Brain microvascular endothelial cell (primary cell): ENCODE measurements around the gene ADAM22.

Experiments
- DNase-seq: peaks from one replicate; pipeline ENCODE4 v3.0.0-alpha.2; 2020
- H3K27ac ChIP-seq: fragments of 250-450 bp; sonication (Bioruptor Pico); 2 replicates; pipeline ENCODE4 v1.5.1; 2020; ENCODE audit warnings: mild to moderate bottlenecking, moderate library complexity
- H3K27me3 ChIP-seq: fragments of 250-450 bp; sonication (Bioruptor Pico); replicated peaks from 2 replicates; pipeline ENCODE4 v1.5.1; 2020; ENCODE audit warnings: mild to moderate bottlenecking
- H3K36me3 ChIP-seq: fragments of 250-450 bp; sonication (Bioruptor Pico); replicated peaks from 2 replicates; pipeline ENCODE4 v1.5.1; 2020; ENCODE audit warnings: mild to moderate bottlenecking
- H3K4me3 ChIP-seq: 2 replicates; pipeline ENCODE4 v1.5.1; 2011; ENCODE audit warnings: low read depth, mild to moderate bottlenecking, control low read depth, low read length, moderate library complexity
- CTCF ChIP-seq: IDR thresholded peaks from 2 replicates; pipeline ENCODE4 v1.5.1; 2011; ENCODE audit warnings: low read depth, mild to moderate bottlenecking, moderate library complexity, low read length, control low read depth, inconsistent platforms; ENCODE audit errors: missing control alignments
- in situ Hi-C: cut with HindIII; loops from 2 replicates; pipeline ENCODE4 v1.10.0; 2017; ENCODE audit warnings: low sequenced_read_pairs, low pct_ligation_motif_present

Gene ADAM22

DNA sequence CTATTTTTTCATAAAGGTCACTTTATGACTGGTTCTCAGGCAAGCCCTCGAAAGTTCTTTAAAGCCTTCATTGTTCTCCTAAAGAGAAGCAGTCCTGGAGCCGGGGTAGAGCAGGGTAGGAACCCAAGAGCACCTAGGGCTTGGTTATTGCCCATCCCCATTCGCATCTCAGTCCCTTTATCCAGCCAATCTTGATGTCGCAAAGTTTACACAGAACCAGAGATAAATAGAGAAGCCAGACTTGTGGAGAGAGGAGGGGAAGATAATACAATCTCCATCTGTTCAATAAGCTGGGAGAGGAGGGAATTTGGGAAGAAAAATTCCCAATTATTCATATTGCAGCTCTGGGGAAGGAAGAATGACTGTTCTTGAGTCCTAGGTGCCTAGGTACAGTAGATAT, 292.1 kb downstream of the ADAM22 start:
- in situ Hi-C loops = no loop called here
- no peak for TF ChIP-seq CTCF

DNA sequence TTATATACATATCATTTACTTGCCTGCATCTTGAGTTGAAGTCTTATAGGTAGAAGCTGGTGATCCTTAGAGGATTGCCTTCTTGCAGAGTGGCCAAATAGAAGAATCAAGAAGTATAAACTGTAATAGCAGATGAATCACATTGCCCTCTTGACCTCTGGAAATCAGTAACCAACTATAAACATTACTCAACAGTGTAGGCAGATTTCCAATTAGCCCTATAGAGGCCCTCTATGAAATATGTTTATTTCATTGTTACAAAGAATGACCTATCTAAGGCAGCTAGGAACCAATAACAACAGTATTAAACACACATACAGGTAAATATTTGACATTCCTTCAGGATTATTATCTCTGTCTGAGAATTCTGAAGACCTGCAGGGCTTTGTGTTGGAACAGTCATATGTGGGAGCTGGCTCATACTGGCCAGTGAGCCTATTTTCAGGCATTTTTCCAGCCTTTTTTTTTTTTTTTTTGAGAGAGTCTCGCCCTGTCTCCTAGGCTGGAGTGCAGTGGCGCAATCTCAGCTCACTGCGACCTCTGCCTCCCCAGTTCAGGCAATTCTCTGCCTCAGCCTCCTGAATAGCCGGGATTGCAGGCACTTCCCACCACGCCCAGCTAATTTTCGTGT, 292.9 kb downstream of the ADAM22 start:
- peak; percentile 53 for DNase-seq
- H3K4me3 ChIP-seq = no peak overlapping the region
- H3K27ac ChIP-seq = peak overlapping the region; percentile 35
- H3K36me3 ChIP-seq = no peaks in the 10 kb centered on the region
- H3K27me3 ChIP-seq = no peaks in the 10 kb centered on the region
- in situ Hi-C loops = no loop called here
- no peak for TF ChIP-seq CTCF

More for the DNA sequence above, 292.1 kb downstream of the ADAM22 start:
- Histone ChIP-seq H3K36me3 (no peaks in the 10 kb centered on the region), H3K4me3 (no peak overlapping the region), H3K27ac (no peak overlapping the region), H3K27me3 (no peaks in the 10 kb centered on the region)
- no peak for DNase-seq

DNA sequence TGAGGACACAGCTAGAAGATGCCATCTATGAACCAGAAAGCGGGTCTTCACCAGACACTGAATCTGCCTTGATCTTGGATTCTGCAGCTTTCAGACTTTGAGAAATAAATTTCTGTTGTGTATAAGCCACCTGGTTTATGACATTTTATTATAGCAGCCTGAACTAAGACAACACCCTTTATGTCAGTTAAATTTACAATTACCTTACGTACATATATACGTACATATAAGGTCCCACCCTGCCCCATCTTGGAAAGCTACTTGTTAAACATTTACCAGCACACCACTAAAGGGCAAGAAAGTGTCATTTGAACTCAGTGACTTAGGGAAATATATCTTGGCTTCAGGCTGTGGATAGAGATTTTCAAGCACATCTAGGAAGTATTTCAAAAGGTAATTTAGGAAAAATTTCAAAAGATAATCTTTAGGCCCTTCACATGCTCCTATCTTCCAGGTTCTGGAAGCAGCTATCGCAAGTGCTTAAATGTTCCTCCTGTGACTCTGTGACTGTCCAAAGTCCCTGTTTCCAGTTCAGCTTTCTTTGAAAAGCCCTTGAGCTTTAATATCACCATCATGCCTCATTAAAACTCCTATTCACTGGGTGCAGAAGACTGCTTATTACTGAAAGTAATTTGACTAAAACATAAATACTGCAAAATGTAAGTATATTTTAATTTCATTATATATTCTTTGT, 295.4 kb downstream of the ADAM22 start:
- in situ Hi-C loops = no loop called here

DNA sequence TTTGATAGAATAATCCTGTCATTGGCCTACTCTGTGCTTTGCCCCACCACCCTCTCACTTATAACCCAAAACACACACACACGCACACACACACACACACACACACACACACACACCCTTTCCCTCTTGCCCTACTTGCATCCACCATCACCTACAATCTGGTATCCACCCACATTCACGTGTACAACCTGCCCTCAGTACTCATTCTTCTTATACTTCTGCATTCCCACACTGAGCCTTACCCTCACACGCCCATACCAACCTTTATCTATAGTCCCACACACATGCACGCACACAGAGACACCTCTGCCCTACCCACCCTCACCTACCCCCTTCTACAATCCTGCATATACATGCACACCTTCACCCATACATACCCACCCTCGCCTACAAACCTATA, 296.6 kb downstream of the ADAM22 start:
- DNase-seq = no peak
- Histone ChIP-seq H3K4me3 (no peak overlapping the region), H3K36me3 (no peaks in the 10 kb centered on the region), H3K27me3 (no peaks in the 10 kb centered on the region), H3K27ac (no peak overlapping the region)
- in situ Hi-C loops = no loop called here
- no peak for TF ChIP-seq CTCF

More for the DNA sequence above, 295.4 kb downstream of the ADAM22 start:
- Histone ChIP-seq H3K36me3 (no peaks in the 10 kb centered on the region), H3K27ac (no peak overlapping the region), H3K4me3 (no peak overlapping the region), H3K27me3 (no peaks in the 10 kb centered on the region)
- no peak for TF ChIP-seq CTCF
- no peak for DNase-seq

- Histone ChIP-seq H3K36me3 (no peaks in the 10 kb centered on the region), H3K27me3 (no peaks in the 10 kb centered on the region), H3K27ac (no peak overlapping the region), H3K4me3 (no peak overlapping the region)
- in situ Hi-C loops = no loop called here
- TF ChIP-seq CTCF = no peak
- no peak for DNase-seq
Measured at GRCh38 chr7:88233828-88234227, 299.8 kb downstream of the ADAM22 start.

- no peak for DNase-seq
Measured at GRCh38 chr7:88239852-88240251, 305.8 kb downstream of the ADAM22 start.

More at GRCh38 chr7:88239852-88240251, 305.8 kb downstream of the ADAM22 start:
- H3K27ac ChIP-seq = no peak overlapping the region
- H3K27me3 ChIP-seq = no peaks in the 10 kb centered on the region
- no peaks in the 10 kb centered on the region for H3K36me3 ChIP-seq
- in situ Hi-C loops = no loop called here
- no peak overlapping the region for H3K4me3 ChIP-seq
- no peak for TF ChIP-seq CTCF
